ENCODE measurements around the gene TLCD4. TPM values are rescaled to one million over a fixed set of nuclear protein-coding genes. Genes with fewer than 3 reads are reported as not detected.

TLCD4 gene, protein sequence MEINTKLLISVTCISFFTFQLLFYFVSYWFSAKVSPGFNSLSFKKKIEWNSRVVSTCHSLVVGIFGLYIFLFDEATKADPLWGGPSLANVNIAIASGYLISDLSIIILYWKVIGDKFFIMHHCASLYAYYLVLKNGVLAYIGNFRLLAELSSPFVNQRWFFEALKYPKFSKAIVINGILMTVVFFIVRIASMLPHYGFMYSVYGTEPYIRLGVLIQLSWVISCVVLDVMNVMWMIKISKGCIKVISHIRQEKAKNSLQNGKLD
- total RNA-seq (2021): 1.8 and 2.0 TPM in 2 replicates
- long read RNA-seq, full-length matches to known transcripts: 11 of 12 reads
- long read RNA-seq, partial matches to known transcripts: 0 of 12 reads
- long read RNA-seq, other reads (novel, unspliced or antisense): 1 of 12 reads

DNA sequence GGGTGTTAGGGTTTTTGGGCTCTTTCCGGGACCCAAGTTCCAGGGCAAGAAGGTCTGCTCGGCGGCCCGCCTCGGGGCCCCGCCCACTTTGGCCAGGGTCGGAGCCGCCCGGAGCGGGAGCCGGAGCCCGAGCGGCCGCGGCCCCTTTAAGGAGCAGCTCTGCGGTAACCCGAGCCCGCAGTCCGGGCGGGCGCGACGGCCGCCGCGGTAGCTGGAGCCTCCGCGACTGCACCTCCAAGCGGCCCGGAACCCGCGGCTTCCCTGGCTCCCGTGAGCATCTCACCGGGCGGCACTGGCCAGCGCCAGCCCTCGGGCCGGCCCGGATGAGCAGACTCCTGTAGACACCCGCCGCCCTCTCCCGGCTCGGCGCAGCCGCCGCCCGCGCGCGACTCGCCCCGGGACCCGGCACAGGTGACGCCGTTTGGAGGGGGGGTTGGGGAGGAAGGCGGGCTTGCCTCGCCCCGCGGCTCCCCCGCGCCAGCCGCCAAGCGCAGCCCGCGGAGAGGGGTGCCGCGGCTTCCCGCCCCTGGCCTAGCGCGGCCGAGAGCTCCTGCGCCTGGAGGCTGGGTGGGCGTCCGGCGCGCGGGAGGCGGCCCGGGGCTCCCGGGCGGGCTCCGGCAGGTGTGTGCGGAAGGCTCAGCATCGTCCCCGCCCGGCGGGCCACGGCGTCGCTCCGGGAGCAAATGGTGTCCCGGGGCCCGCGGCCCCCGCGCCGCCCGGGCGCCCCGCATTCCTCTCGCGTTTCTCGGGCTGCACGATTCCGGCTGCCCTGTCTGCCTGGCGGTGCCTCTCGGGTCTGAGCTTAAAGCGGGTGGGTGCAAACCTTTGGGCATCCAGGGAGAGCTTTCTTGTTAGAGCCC is at the start of gene TLCD4:
TSS of gene TLCD4 (plus strand) at position 149 of the 860 bp plus-strand sequence. CDS start 26,547 bp downstream, outside the sequence.
- Histone ChIP-seq H3K4me1 (ENCODE audit: insufficient read depth, low read length) (no peaks in the 10 kb centered on the region), H2BK15ac (ENCODE audit: low read depth, low read length) (no peak within 1 kb of the TSS), H2AK5ac (ENCODE audit: insufficient read length, low read length) (no peak within 1 kb of the TSS), H4K5ac (ENCODE audit: insufficient read length, low read depth, low read length) (no peak within 1 kb of the TSS), H3K79me1 (ENCODE audit: insufficient read depth, low read depth, low read length, poor library complexity, severe bottlenecking) (no peaks in the 10 kb centered on the region), H2BK5ac (ENCODE audit: insufficient read length, low read length) (no peak within 1 kb of the TSS), H3T11ph (ENCODE audit: low read length) (no peak within 1 kb of the TSS), H4K91ac (ENCODE audit: insufficient read length, low read depth, low read length) (no peak within 1 kb of the TSS), H3K27me3 (ENCODE audit: insufficient read depth, low read length) (no peaks in the 10 kb centered on the region; the same call in 1 of the 2 replicates), H2BK20ac (ENCODE audit: low read depth, low read length, poor library complexity, severe bottlenecking) (no peak within 1 kb of the TSS), H4K20me1 (ENCODE audit: control insufficient read depth, insufficient read depth, insufficient read length) (no peaks in the 10 kb centered on the region), H3K14ac (ENCODE audit: insufficient read depth, low read length) (0 out of 2 replicates have a peak within 1 kb of the TSS, but pooled peaks have one; percentile 28), H2AFZ (ENCODE audit: low read length) (peak within 1 kb of the TSS; percentile 87), H3K79me2 (ENCODE audit: insufficient read depth, low read length) (no peaks in the 10 kb centered on the region), H3K9me3 (ENCODE audit: control insufficient read depth, low read depth, low read length) (no peaks in the 10 kb centered on the region), H3K23me2 (ENCODE audit: insufficient read length, low read depth, low read length, poor library complexity, severe bottlenecking) (peaks cover 8% of the 10 kb centered on the region), H3K56ac (ENCODE audit: insufficient read length, low read depth, low read length) (no peak within 1 kb of the TSS), H4K8ac (replicated peaks; ENCODE audit: insufficient read length, low read depth, low read length) (no peak within 1 kb of the TSS), H3K4me2 (ENCODE audit: insufficient read depth, insufficient read length, low read length) (peak within 1 kb of the TSS; percentile 87), H3K4ac (ENCODE audit: low read depth, low read length) (no peak within 1 kb of the TSS), H3K9ac (ENCODE audit: extremely low read depth, insufficient read length, low read length) (peak within 1 kb of the TSS; percentile 75), H2BK12ac (ENCODE audit: insufficient read length, low read depth, low read length) (no peak within 1 kb of the TSS), H3K18ac (ENCODE audit: insufficient read length, low read depth, low read length) (no peak within 1 kb of the TSS), H2BK120ac (ENCODE audit: low read depth, low read length, poor library complexity, severe bottlenecking) (no peak within 1 kb of the TSS), H3K27ac (ENCODE audit: insufficient read length, low read depth, low read length) (no peak within 1 kb of the TSS), H3K23ac (ENCODE audit: insufficient read length, low read depth, low read length) (no peak within 1 kb of the TSS)
- Mint-ChIP-seq H3K4me3 (peak within 1 kb of the TSS; percentile 84 to 96), H3K36me3 (ENCODE audit: insufficient read depth in 1 of 3, low read depth in 3 of 3) (no peaks in the 10 kb centered on the region), H3K27me3 (ENCODE audit: low read depth) (peaks cover 15% of the 10 kb centered on the region), H3K27ac (0 out of 7 replicates have a peak within 1 kb of the TSS, but pooled peaks of 1 of the 3 experiments have one; percentile 65), H3K4me1 (peaks cover 21 to 24% of the 10 kb centered on the region in 2 experiments), H3K9me3 (no peaks in the 10 kb centered on the region)
- TF ChIP-seq, protein P1, sequence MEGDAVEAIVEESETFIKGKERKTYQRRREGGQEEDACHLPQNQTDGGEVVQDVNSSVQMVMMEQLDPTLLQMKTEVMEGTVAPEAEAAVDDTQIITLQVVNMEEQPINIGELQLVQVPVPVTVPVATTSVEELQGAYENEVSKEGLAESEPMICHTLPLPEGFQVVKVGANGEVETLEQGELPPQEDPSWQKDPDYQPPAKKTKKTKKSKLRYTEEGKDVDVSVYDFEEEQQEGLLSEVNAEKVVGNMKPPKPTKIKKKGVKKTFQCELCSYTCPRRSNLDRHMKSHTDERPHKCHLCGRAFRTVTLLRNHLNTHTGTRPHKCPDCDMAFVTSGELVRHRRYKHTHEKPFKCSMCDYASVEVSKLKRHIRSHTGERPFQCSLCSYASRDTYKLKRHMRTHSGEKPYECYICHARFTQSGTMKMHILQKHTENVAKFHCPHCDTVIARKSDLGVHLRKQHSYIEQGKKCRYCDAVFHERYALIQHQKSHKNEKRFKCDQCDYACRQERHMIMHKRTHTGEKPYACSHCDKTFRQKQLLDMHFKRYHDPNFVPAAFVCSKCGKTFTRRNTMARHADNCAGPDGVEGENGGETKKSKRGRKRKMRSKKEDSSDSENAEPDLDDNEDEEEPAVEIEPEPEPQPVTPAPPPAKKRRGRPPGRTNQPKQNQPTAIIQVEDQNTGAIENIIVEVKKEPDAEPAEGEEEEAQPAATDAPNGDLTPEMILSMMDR (conservative IDR thresholded peaks at IDR 0.05): no peak
- DNase-seq: peak; percentile 79
- no CpG with 5 or more reads among the region's 108 CpGs for WGBS (ENCODE audit: extremely low coverage, insufficient read length, low lambda C conversion rate)

Data from H9 (cell line).